ENCODE data around the gene SECISBP2L.

DNA sequence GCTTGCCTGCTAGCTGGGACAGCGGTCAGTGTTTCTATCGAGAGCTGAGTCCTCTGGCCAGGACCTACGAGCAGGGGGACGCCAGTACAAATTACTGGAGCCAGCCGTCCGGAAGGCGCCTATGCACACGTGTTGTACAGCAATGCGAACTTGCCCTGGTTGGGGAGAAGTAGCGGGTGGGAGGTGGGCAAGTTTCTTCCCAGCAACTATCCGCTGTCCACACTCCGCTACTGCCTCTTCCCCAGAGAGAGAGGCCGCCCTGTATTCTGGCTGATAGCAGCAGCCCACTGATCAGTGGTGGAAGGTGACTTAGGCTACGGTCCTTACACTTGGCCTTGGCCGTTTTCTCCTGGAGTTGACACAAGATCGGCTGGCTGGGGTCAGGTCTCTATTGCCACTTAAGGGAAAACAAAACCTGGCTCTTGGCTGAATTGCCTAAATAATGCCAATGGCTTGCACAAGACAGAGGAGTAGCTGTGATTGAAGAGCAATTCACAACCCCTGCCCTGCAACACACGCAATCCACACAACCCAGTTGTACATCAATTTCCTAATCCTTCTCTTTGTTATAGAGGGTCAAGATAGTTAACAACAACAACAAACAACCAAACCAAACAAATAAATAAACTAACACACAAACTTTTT lies 69.7 kb downstream of the SECISBP2L start:
- TF ChIP-seq, protein P1, sequence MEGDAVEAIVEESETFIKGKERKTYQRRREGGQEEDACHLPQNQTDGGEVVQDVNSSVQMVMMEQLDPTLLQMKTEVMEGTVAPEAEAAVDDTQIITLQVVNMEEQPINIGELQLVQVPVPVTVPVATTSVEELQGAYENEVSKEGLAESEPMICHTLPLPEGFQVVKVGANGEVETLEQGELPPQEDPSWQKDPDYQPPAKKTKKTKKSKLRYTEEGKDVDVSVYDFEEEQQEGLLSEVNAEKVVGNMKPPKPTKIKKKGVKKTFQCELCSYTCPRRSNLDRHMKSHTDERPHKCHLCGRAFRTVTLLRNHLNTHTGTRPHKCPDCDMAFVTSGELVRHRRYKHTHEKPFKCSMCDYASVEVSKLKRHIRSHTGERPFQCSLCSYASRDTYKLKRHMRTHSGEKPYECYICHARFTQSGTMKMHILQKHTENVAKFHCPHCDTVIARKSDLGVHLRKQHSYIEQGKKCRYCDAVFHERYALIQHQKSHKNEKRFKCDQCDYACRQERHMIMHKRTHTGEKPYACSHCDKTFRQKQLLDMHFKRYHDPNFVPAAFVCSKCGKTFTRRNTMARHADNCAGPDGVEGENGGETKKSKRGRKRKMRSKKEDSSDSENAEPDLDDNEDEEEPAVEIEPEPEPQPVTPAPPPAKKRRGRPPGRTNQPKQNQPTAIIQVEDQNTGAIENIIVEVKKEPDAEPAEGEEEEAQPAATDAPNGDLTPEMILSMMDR (IDR thresholded peaks at IDR 0.05) = no peak
- TF ChIP-seq POLR2A (IDR thresholded peaks at IDR 0.05) = no peak
